ENCODE results near the gene SLC22A23. TPM values are rescaled to one million over a fixed set of nuclear protein-coding genes. Genes with fewer than 3 reads are reported as not detected.

Gene SLC22A23
- total RNA-seq, 2 experiments from 2014 or later = 0.23 to 0.24 TPM

- H3K9me3 Mint-ChIP-seq (ENCODE audit: insufficient read depth) = no peaks in the 10 kb centered on the region
- no peak for DNase-seq
- H3K27me3 Mint-ChIP-seq (ENCODE audit: low read depth) = peaks cover 24% of the 10 kb centered on the region
- H3K36me3 Mint-ChIP-seq (ENCODE audit: low read depth) = no peaks in the 10 kb centered on the region
- H3K27ac Mint-ChIP-seq = no peak overlapping the region
- H3K4me1 Mint-ChIP-seq (ENCODE audit: low read depth) = peaks cover 20% of the 10 kb centered on the region
- ATAC-seq = no peak
- ChIA-PET POLR2A (no interaction called here), CTCF (no interaction called here)
- no peak overlapping the region for H3K4me3 Mint-ChIP-seq
Measured at GRCh38 chr6:3321042-3321441, 135.8 kb downstream of the SLC22A23 start.

- Mint-ChIP-seq H3K4me3 (no peak overlapping the region), H3K4me1 (ENCODE audit: low read depth) (peaks cover 20% of the 10 kb centered on the region), H3K36me3 (ENCODE audit: low read depth) (no peaks in the 10 kb centered on the region), H3K27me3 (ENCODE audit: low read depth) (peaks cover 24% of the 10 kb centered on the region), H3K27ac (no peak overlapping the region), H3K9me3 (ENCODE audit: insufficient read depth) (no peaks in the 10 kb centered on the region)
- ChIA-PET POLR2A (no interaction called here), CTCF (no interaction called here)
- DNase-seq (no peak), ATAC-seq (no peak)
Measured at GRCh38 chr6:3320238-3320811, 136.5 kb downstream of the SLC22A23 start.

- no peak overlapping the region for H3K4me3 Mint-ChIP-seq
- CTCF ChIA-PET = no interaction called here
Measured at GRCh38 chr6:3319610-3320200, 137.1 kb downstream of the SLC22A23 start.

GRCh38 chr6:3318821-3319540 is 137.9 kb downstream of the SLC22A23 start:
- CTCF ChIA-PET = interaction anchor here (0.9 to 1.0 kb wide), 2 partner anchors 12 to 413 kb away, joined by 3 read pairs; no protein-coding TSS in a partner anchor
- ATAC-seq (no peak), DNase-seq (no peak)
- Mint-ChIP-seq H3K4me1 (ENCODE audit: low read depth) (peaks cover 18% of the 10 kb centered on the region), H3K9me3 (ENCODE audit: insufficient read depth) (no peaks in the 10 kb centered on the region), H3K36me3 (ENCODE audit: low read depth) (no peaks in the 10 kb centered on the region), H3K27ac (no peak overlapping the region), H3K4me3 (no peak overlapping the region), H3K27me3 (ENCODE audit: low read depth) (peaks cover 19% of the 10 kb centered on the region)
- POLR2A ChIA-PET = no interaction called here

More at GRCh38 chr6:3319610-3320200, 137.1 kb downstream of the SLC22A23 start:
- Mint-ChIP-seq H3K4me1 (ENCODE audit: low read depth) (peaks cover 20% of the 10 kb centered on the region), H3K27me3 (ENCODE audit: low read depth) (peaks cover 19% of the 10 kb centered on the region), H3K9me3 (ENCODE audit: insufficient read depth) (no peaks in the 10 kb centered on the region), H3K36me3 (ENCODE audit: low read depth) (no peaks in the 10 kb centered on the region), H3K27ac (no peak overlapping the region)
- POLR2A ChIA-PET = no interaction called here
- ATAC-seq (no peak), DNase-seq (no peak)

GRCh38 chr6:3318226-3318625 is 138.6 kb downstream of the SLC22A23 start:
- H3K27ac Mint-ChIP-seq = no peak overlapping the region

GRCh38 chr6:3317741-3318211 is 139.1 kb downstream of the SLC22A23 start:
- H3K4me3 Mint-ChIP-seq = no peak overlapping the region
- H3K9me3 Mint-ChIP-seq (ENCODE audit: insufficient read depth) = no peaks in the 10 kb centered on the region
- H3K4me1 Mint-ChIP-seq (ENCODE audit: low read depth) = peaks cover 18% of the 10 kb centered on the region
- H3K27ac Mint-ChIP-seq = no peak overlapping the region
- no peaks in the 10 kb centered on the region for H3K36me3 Mint-ChIP-seq (ENCODE audit: low read depth)
- CTCF ChIA-PET = no interaction called here
- ATAC-seq (peak; percentile 16), DNase-seq (no peak)
- H3K27me3 Mint-ChIP-seq (ENCODE audit: low read depth) = peaks cover 19% of the 10 kb centered on the region
- POLR2A ChIA-PET = no interaction called here

More at GRCh38 chr6:3318226-3318625, 138.6 kb downstream of the SLC22A23 start:
- ATAC-seq (peak; percentile 82), DNase-seq (peak; percentile 54)
- H3K36me3 Mint-ChIP-seq (ENCODE audit: low read depth) = no peaks in the 10 kb centered on the region
- peaks cover 19% of the 10 kb centered on the region for H3K27me3 Mint-ChIP-seq (ENCODE audit: low read depth)
- H3K4me3 Mint-ChIP-seq = no peak overlapping the region
- no peaks in the 10 kb centered on the region for H3K9me3 Mint-ChIP-seq (ENCODE audit: insufficient read depth)
- CTCF ChIA-PET = interaction anchor here (0.9 to 1.0 kb wide), 2 partner anchors 13 to 414 kb away, joined by 3 read pairs; no protein-coding TSS in a partner anchor
- POLR2A ChIA-PET = no interaction called here
- peaks cover 18% of the 10 kb centered on the region for H3K4me1 Mint-ChIP-seq (ENCODE audit: low read depth)

- no peak for DNase-seq
- H3K9me3 Mint-ChIP-seq (ENCODE audit: insufficient read depth) = no peaks in the 10 kb centered on the region
Measured at GRCh38 chr6:3316818-3317217, 140.0 kb downstream of the SLC22A23 start.

GRCh38 chr6:3316331-3316730 is 140.5 kb downstream of the SLC22A23 start:
- H3K27ac Mint-ChIP-seq = no peak overlapping the region
- H3K36me3 Mint-ChIP-seq (ENCODE audit: low read depth) = no peaks in the 10 kb centered on the region
- POLR2A ChIA-PET = no interaction called here
- H3K9me3 Mint-ChIP-seq (ENCODE audit: insufficient read depth) = no peaks in the 10 kb centered on the region
- H3K4me1 Mint-ChIP-seq (ENCODE audit: low read depth) = peaks cover 18% of the 10 kb centered on the region
- CTCF ChIA-PET = no interaction called here
- H3K27me3 Mint-ChIP-seq (ENCODE audit: low read depth) = peaks cover 19% of the 10 kb centered on the region
- ATAC-seq (no peak), DNase-seq (no peak)
- no peak overlapping the region for H3K4me3 Mint-ChIP-seq

More at GRCh38 chr6:3316818-3317217, 140.0 kb downstream of the SLC22A23 start:
- no peak for ATAC-seq
- Mint-ChIP-seq H3K27me3 (ENCODE audit: low read depth) (peaks cover 19% of the 10 kb centered on the region), H3K4me3 (no peak overlapping the region), H3K36me3 (ENCODE audit: low read depth) (no peaks in the 10 kb centered on the region), H3K4me1 (ENCODE audit: low read depth) (peaks cover 18% of the 10 kb centered on the region), H3K27ac (no peak overlapping the region)
- CTCF ChIA-PET = no interaction called here
- POLR2A ChIA-PET = no interaction called here

GRCh38 chr6:3315841-3316240 is 141.0 kb downstream of the SLC22A23 start:
- Mint-ChIP-seq H3K27ac (no peak overlapping the region), H3K36me3 (ENCODE audit: low read depth) (no peaks in the 10 kb centered on the region), H3K9me3 (ENCODE audit: insufficient read depth) (no peaks in the 10 kb centered on the region), H3K4me1 (ENCODE audit: low read depth) (peaks cover 18% of the 10 kb centered on the region), H3K4me3 (no peak overlapping the region), H3K27me3 (ENCODE audit: low read depth) (peaks cover 19% of the 10 kb centered on the region)
- ChIA-PET CTCF (no interaction called here), POLR2A (no interaction called here)
- ATAC-seq (no peak), DNase-seq (no peak)

GRCh38 chr6:3314621-3315467 is 142.0 kb downstream of the SLC22A23 start:
- ChIA-PET POLR2A (no interaction called here), CTCF (no interaction called here)

GRCh38 chr6:3314176-3314575 is 142.7 kb downstream of the SLC22A23 start:
- H3K27ac Mint-ChIP-seq = no peak overlapping the region
- no peak for ATAC-seq

More at GRCh38 chr6:3314621-3315467, 142.0 kb downstream of the SLC22A23 start:
- Mint-ChIP-seq H3K27me3 (ENCODE audit: low read depth) (peaks cover 19% of the 10 kb centered on the region), H3K36me3 (ENCODE audit: low read depth) (no peaks in the 10 kb centered on the region), H3K4me3 (no peak overlapping the region), H3K4me1 (ENCODE audit: low read depth) (peaks cover 18% of the 10 kb centered on the region), H3K27ac (no peak overlapping the region), H3K9me3 (ENCODE audit: insufficient read depth) (no peaks in the 10 kb centered on the region)
- ATAC-seq (no peak), DNase-seq (no peak)

More at GRCh38 chr6:3314176-3314575, 142.7 kb downstream of the SLC22A23 start:
- CTCF ChIA-PET = no interaction called here
- Mint-ChIP-seq H3K4me3 (no peak overlapping the region), H3K36me3 (ENCODE audit: low read depth) (no peaks in the 10 kb centered on the region), H3K27me3 (ENCODE audit: low read depth) (peaks cover 17% of the 10 kb centered on the region), H3K4me1 (ENCODE audit: low read depth) (peaks cover 18% of the 10 kb centered on the region), H3K9me3 (ENCODE audit: insufficient read depth) (no peaks in the 10 kb centered on the region)
- no peak for DNase-seq
- POLR2A ChIA-PET = no interaction called here

Data from activated CD8-positive, alpha-beta T cell treated with anti-CD3 and anti-CD28 coated beads, Interleukin-2, amount 10 ng/mL, durations not matched to agents 7 days and 5 days (primary cell).